Fibroblast of villous mesenchyme (primary cell): ENCODE data around the gene BTBD18. TPM values are rescaled to one million over a fixed set of nuclear protein-coding genes. Genes with fewer than 3 reads are reported as not detected.
"Not testable (repeated sequence)": the region's sequence is repeated elsewhere in the genome, so short reads cannot be mapped to it uniquely, and the experiment has no call there.

Experiments used
- DNase-seq: peaks from one replicate; pipeline ENCODE4 v3.0.0-alpha.2; 2010; ENCODE audit warnings: low read depth
- H3K4me3 ChIP-seq: 2 replicates; pipeline ENCODE4 v1.5.1; 2011; ENCODE audit warnings: low read depth, mild to moderate bottlenecking, low read length
- CTCF ChIP-seq: IDR thresholded peaks from 2 replicates; pipeline ENCODE4 v1.5.1; 2012; ENCODE audit warnings: low read depth, mild to moderate bottlenecking, low read length; ENCODE audit not compliant: insufficient read depth
- small RNA-seq: library from RNA; depleted of rRNA; stranded (forward); fragments of <200 nt; gene quantifications from one replicate; pipeline ENCODE3, GENCODE V24; 2012
- total RNA-seq: library from RNA; depleted of rRNA; stranded (reverse); fragments of >200 nt; gene quantifications from 2 replicates; pipeline ENCODE4 v1.2.3, GENCODE V29; 2012

BTBD18 gene
- total RNA-seq, 1 donor: not detected

DNA sequence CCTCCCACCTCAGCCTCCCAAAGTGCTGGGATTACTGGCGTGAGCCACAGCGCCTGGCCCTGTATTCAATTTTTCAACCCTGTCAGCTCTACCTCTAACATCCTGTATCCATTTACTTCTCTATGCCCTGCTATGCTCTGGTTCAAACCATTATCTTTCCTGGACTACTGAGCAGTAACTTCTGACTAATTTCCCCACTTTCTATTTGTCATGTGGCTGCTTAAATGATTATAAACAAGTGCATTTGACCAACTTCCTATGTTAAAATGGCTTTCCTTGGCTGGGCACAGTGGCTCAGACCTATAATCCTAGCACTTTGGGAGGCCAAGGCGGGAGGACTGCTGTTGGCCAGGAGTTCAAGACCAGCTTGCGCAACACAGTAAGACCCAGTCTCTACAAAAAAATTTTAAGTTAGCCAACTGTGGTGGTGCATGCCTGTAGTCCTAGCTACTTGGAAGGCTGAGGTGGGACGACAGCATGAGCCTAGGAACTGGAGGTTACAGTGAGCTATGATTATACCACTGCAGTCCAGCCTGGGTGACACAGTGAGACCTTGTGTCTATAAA, 41.7 kb downstream of the BTBD18 start:
- no peak for DNase-seq
- TF ChIP-seq CTCF: no peak
- no peak overlapping the region for H3K4me3 ChIP-seq

- not testable (repeated sequence) for H3K4me3 ChIP-seq, DNase-seq
These were observed 46.2 kb downstream of the BTBD18 start for GRCh38 chr11:57705432-57705831.

GRCh38 chr11:57704932-57705331, 46.7 kb downstream of the BTBD18 start:
- TF ChIP-seq CTCF: no peak
- no peak for DNase-seq
- H3K4me3 ChIP-seq: no peak overlapping the region

- no peak overlapping the region for H3K4me3 ChIP-seq
These were observed 48.3 kb downstream of the BTBD18 start for GRCh38 chr11:57703341-57703740.

DNA sequence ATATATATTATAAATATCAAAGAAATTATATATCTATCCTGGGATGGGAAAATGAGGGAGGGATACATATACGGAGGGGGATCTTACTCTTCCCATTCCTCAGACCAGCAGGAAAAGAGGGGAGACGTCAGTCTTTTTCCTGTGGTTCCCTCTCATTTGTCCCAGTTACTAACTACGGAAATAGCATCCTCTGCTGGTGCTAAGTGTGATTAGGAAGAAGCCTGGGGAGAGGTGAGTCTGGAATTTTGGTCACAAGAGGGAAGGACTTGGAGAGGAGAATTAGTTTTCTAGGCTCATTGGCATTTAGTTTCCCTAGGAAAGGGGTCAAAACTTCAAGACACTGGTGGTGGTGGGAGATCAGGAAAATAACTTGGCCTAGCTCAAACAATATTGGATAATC, 51.2 kb downstream of the BTBD18 start:
- H3K4me3 ChIP-seq: no peak overlapping the region
- no peak for TF ChIP-seq CTCF
- DNase-seq: no peak

More at GRCh38 chr11:57703341-57703740, 48.3 kb downstream of the BTBD18 start:
- DNase-seq: no peak
- no peak for TF ChIP-seq CTCF

- DNase-seq: no peak
- H3K4me3 ChIP-seq: no peak overlapping the region
- TF ChIP-seq CTCF: no peak
These were observed 51.8 kb downstream of the BTBD18 start for GRCh38 chr11:57699813-57700212.

- H3K4me3 ChIP-seq: no peak overlapping the region
- no peak for DNase-seq
- no peak for TF ChIP-seq CTCF
These were observed 52.7 kb downstream of the BTBD18 start for GRCh38 chr11:57698843-57699365.

Small RNA genes lying within 50 kb of the gene (small RNA-seq; reads per million reads assigned to genes)
- gene AP001931.1 (not detected), gene TMX2-CTNND1 (not detected)

Other genes with a start within 250 kb of the BTBD18 start
- gene SLC43A1, start 236.1 kb downstream of the BTBD18 start, total RNA-seq: 6.0 and 9.3 TPM in 2 replicates
- gene TIMM10, start 221.1 kb downstream of the BTBD18 start, total RNA-seq: 27.7 and 39.3 TPM in 2 replicates
- gene SMTNL1, start 214.2 kb downstream of the BTBD18 start, total RNA-seq: not detected in 2 replicates
- gene UBE2L6, start 184.1 kb downstream of the BTBD18 start, total RNA-seq: 60.9 and 73.0 TPM in 2 replicates
- 10.8 and 21.9 TPM in 2 replicates for gene SERPING1, start 154.1 kb downstream of the BTBD18 start, total RNA-seq
- gene YPEL4, start 101.9 kb downstream of the BTBD18 start, total RNA-seq: 0.43 and 0.64 TPM in 2 replicates
- 16.4 and 19.0 TPM in 2 replicates for gene CLP1, start 94.1 kb downstream of the BTBD18 start, total RNA-seq
- 39.0 and 59.6 TPM in 2 replicates for gene ZDHHC5, start 83.7 kb downstream of the BTBD18 start, total RNA-seq
- 11.2 and 14.2 TPM in 2 replicates for gene MED19, start 39.6 kb downstream of the BTBD18 start, total RNA-seq
- gene TMX2, start 39.2 kb downstream of the BTBD18 start, total RNA-seq: 62.8 and 79.9 TPM in 2 replicates
- 66.9 and 68.9 TPM in 2 replicates for gene SELENOH, start 10.3 kb downstream of the BTBD18 start, total RNA-seq
- 153 and 199 TPM in 2 replicates for gene CTNND1, start 10.0 kb upstream of the BTBD18 start, total RNA-seq